ENCODE results near the gene ACAP2.
"Not testable (repeated sequence)": the region's sequence is repeated elsewhere in the genome, so short reads cannot be mapped to it uniquely, and the experiment has no call there.

Gene ACAP2

DNA sequence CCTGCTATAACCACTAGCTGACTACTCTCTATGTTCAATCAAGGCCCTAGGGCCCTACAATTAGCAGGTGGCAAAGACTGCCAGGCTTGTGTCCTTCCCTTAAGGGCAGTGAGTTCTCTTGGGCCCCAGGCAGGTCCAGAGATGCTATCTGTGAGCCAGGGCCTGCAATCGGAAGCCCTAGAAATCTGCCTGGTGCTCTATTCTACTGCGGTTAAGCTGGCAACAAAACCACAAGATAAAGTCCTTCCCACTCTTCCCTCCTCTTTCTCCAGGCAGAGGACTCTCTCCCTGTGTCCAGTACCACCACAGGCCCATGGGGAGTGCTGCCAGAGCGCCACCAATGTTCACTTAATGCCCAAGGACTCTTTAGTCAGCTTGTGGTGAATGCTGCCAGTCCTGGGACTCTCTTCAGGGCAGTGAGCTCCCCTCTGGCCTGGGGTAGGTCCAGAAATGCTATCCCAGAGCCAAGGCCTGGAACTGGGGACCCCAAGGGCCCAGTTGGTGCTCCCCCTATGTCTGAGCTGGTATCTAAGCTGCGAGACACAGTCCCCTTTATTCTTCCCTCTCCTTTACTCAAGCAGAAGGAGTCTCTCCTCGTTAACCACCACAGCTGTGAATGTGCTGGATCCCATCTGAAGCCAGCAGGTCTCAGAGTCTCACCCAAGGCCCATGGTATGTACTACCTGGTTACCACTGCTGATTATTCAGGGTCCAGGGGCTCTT is 206.6 kb downstream of the ACAP2 start:
- TF ChIP-seq CTCF (IDR thresholded peaks at IDR 0.05; ENCODE audit: control extremely low read depth, extremely low read depth, low read depth, missing control alignments) = no peak
- no peak for DNase-seq (ENCODE audit: extremely low spot score)
- CTCF ChIA-PET = interaction anchor here (1.5 kb wide), 1 partner anchor 15 kb away, joined by 4 read pairs; no protein-coding TSS in a partner anchor
- POLR2A ChIA-PET = interaction anchor here (0.5 kb wide), 1 partner anchor 17 kb away, joined by 4 read pairs; no protein-coding TSS in a partner anchor

DNA sequence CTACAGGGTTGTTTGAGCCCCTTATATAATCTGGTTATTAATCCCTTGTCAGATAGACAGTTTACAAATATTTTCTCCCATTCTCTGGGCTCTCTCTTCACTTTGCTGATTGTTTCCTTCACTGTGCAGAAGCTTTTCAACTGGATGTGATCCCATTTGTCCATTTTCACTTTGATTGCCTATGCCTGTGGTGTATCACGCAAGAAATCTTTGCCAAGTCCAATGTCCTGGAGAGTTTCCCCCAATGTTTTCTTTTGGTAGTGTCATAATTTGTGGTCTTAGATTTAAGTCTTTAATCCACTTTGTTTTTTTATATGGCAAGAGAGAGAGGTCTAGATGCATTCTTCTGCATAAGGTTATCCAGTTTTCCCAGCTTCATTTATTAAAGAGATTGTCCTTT is 212.6 kb downstream of the ACAP2 start:
- no peak for DNase-seq (ENCODE audit: extremely low spot score)
- POLR2A ChIA-PET = no interaction called here
- no peak for TF ChIP-seq CTCF (IDR thresholded peaks at IDR 0.05; ENCODE audit: control extremely low read depth, extremely low read depth, low read depth, missing control alignments)
- CTCF ChIA-PET = no interaction called here

DNA sequence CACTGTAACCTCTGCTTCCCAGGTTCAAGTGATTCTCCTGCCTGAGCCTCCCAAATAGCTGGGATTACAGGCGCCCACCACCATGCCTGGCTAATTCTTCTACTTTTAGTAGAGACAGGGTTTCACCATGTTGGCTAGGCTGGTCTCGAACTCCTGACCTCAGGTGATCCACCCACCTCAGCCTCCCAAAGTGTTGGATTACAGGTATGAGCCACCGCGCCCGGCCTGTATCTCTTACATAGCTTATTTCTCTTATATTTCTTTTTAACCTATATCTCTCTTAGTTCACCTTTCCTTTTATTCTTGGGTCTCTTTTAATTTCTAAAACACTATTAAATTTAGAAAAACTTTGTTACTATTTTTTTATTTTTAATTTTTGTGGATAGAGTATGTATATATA is 213.9 kb downstream of the ACAP2 start:
- POLR2A ChIA-PET; CTCF ChIA-PET; DNase-seq (ENCODE audit: extremely low spot score): not testable (repeated sequence)

GRCh38 chr3:195227871-195228270 is 214.9 kb downstream of the ACAP2 start:
- DNase-seq (ENCODE audit: extremely low spot score) = no peak
- POLR2A ChIA-PET = no interaction called here
- CTCF ChIA-PET = interaction anchor here (1.0 to 3.2 kb wide), 5 partner anchors 23 to 557 kb away, joined by 3 to 9 read pairs (median 4); no protein-coding TSS in a partner anchor
- no peak for TF ChIP-seq CTCF (IDR thresholded peaks at IDR 0.05; ENCODE audit: control extremely low read depth, extremely low read depth, low read depth, missing control alignments)

DNA sequence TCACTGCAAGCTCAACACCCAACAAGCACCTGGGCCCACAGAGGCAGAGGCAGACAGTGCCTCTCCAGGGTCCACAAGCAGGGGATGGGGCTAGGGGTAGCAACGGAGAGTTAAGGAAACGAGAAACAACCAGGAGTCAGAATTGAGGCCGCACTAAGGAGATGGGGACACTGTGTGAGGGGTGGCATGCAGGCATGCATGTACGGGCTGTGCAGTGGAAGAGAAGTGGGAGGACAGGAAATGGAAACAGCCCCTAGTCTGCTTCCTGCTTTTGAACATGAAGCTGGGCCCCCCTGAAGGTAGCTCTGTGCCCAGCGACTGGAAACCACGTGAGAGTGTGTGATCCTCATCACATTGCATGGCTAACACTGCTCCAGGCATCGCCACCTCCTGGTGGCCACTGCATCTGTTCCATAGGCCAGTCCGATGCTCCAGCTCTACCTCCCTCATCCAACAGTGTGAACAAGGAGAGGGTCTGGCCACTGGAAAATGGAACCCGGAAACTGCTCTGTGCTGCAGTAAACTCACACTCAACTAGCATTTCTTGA is 215.8 kb downstream of the ACAP2 start:
- POLR2A ChIA-PET = no interaction called here
- no peak for DNase-seq (ENCODE audit: extremely low spot score)

DNA sequence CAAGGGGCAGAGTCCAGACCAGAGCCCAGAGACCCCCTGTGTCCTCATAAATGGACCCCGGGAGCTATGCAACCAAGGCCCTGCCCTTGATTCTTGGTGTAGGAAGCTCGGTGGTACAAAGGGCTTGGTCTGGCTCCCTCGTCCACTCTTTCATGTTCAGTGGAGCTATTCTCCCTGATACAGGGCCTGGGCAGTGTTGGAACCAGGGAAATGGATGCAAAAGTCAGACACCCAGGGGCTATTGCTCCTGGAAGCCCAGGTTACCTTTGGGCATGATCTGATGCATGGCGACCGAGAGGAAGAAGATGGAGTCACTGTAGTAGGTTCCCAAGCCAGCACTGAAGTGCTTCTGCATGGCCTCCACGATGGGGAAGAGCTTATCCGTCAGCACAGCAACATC is 216.4 kb downstream of the ACAP2 start:
- TF ChIP-seq CTCF (IDR thresholded peaks at IDR 0.05; ENCODE audit: control extremely low read depth, extremely low read depth, low read depth, missing control alignments) = no peak
- ChIA-PET CTCF (interaction anchor here (0.7 to 3.2 kb wide), 6 partner anchors 24 to 555 kb away, joined by 3 to 9 read pairs (median 4); no protein-coding TSS in a partner anchor), POLR2A (no interaction called here)
- DNase-seq (ENCODE audit: extremely low spot score) = no peak

More for the DNA sequence above, 215.8 kb downstream of the ACAP2 start:
- peak; percentile 41 for TF ChIP-seq CTCF (IDR thresholded peaks at IDR 0.05; ENCODE audit: control extremely low read depth, extremely low read depth, low read depth, missing control alignments)
- CTCF ChIA-PET = interaction anchor here (0.7 to 3.2 kb wide), 8 partner anchors 23 to 556 kb away, joined by 3 to 9 read pairs (median 4); no protein-coding TSS in a partner anchor

DNA sequence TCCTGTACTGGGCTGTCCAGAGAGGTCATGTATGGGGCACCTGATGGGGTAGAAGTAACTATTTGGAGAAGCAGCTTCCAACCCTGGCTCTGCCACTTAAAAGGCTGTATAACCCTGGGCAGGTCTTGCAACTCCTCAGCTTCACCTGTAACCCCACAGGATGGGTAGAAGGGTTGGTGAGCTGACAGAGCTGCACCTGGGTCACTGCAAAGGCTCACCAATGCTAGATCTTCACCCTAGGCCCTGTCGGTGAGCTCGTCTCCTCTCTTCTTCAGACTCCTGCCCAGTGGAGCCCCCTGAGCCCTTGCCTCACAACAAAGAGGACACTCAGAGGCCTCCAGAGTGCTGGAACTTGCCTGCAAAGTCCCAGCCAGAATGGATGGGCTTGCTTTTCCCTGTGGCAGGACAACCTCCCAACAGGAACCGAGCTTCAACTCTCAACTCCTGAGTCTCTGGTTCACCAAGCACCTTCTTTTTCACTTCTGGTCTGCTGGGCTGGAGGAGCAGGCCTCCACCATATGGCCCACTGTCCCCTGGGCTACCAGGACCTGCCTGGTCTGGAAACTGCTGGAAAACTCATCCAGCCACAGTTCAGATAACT is 217.7 kb downstream of the ACAP2 start:
- TF ChIP-seq CTCF (IDR thresholded peaks at IDR 0.05; ENCODE audit: control extremely low read depth, extremely low read depth, low read depth, missing control alignments) = no peak
- no peak for DNase-seq (ENCODE audit: extremely low spot score)
- ChIA-PET POLR2A (no interaction called here), CTCF (interaction anchor here (1.0 to 3.2 kb wide), 4 partner anchors 22 to 46 kb away, joined by 3 to 9 read pairs (median 4); partner anchors contain the start of gene XXYLT1)
